ENCODE measurements around the gene TUBA4B.
"Not testable (repeated sequence)": the region's sequence is repeated elsewhere in the genome, so short reads cannot be mapped to it uniquely, and the experiment has no call there.

TUBA4B gene

DNA sequence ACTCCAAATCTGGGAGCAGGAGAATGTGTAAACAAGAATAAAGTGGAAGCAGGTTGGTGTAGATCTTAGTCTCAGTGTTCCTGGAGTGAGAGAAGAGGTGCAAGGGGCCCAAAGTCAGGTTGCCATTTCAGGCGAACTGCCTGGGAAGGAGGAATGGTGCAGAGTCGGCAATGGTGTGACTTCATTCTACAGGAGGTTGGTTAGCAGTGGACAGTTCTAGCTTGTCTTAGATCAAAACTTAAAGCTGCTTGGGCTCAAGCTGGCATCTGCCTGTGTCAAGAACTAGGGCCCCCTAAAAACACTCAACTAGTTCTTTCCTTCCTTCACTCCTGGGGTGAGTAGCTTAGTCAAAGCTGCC, 4.2 kb upstream of the TUBA4B start:
- no peak for DNase-seq

- DNase-seq: peak in 5 of 6 experiments; percentile 32 to 50 (median 41)
Observed at GRCh38 chr2:219249203-219249980, 3.7 kb upstream of the TUBA4B start.

GRCh38 chr2:219250049-219250781, 2.8 kb upstream of the TUBA4B start:
- peak in 1 of 6 experiments; percentile 39 for DNase-seq

DNA sequence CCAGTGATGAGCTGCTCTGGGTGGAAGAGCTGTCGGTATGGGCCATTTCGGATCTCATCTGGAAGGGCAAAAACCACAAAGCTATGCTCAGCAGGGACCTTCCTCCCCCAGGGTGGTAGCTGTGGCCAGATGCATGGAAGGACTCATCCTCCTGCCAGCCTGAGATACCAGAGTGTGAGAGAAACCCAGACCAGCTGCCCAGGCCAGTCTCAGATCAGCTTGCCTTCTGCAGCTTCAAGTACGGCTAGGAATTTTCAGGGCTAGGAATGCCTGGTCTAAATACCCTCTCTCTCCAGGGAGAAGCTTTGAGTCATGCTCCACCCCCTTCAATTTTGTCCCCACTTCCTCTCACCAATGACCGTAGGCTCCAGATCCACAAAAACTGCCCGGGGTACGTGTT, 1.4 kb upstream of the TUBA4B start:
- no peak for DNase-seq

DNA sequence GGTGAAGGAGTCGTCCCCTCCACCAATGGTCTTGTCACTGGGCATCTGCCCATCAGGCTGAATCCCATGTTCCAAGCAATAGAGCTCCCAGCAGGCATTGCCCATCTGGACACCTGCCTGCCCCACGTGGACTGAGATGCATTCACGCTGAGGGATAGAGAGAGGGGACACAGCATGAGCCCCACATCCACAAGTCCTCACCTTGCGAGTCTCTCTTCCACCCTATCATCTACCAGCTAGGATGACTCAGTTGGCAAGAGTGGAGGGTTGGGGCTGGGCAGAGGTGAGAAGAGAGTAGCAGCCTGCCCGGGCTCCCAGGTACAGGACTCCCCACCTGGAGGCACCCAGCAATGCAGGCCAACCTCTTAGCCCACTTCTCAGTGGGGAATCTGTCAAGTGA, 959 bp upstream of the TUBA4B start:
- DNase-seq: no peak

DNA sequence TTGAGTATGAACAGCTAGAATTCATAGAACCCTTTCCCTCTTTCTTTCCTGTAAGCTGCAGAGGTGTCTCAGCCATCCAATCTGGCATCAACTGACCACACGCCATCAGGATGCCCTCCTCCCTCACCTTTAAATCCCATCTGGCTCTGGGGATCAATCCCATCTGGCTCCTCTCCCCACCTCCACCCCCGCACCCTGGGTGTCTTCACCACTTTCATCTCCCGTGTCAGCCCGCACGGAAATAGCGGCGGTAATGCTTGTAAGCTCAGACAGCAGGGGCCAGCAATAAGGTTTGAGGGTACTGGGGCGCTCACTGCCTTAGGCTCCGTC, 508 bp upstream of the TUBA4B start:
- peak in 3 of 6 experiments; percentile 18 to 40 (median 32) for DNase-seq

GRCh38 chr2:219253753-219254589, 928 bp downstream of the TUBA4B start, which contains the start of gene TUBA4A:
Gene TUBA4A, minus strand, starts transcription at chr2:219253918. Its CDS starts 60 bp downstream, at chr2:219253858.
- peak; percentile 85 to 93 (median 92) for DNase-seq

- peak in 5 of 6 experiments; percentile 38 to 87 (median 75) for DNase-seq
Observed at GRCh38 chr2:219254590-219255201, 1.7 kb downstream of the TUBA4B start.

DNA sequence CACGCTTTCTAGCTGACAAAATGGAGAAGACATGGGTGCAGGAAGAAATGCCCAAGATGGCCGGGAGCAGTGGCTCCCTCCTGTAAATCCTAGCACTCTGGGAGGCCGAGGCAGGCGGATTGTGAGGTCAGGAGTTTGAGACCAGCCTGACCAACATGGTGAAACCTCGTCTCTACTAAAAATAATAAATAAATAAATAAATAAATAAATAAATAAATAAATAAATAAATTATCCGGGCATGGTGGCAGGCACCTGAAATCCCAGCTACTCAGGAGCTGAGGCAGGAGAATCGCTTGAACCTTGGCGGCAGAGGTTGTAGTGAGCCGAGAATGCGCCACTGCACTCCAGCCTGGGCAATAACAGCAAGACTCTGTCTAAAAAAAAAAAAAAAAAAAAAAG, 5.9 kb downstream of the TUBA4B start:
- not testable (repeated sequence) for DNase-seq

DNA sequence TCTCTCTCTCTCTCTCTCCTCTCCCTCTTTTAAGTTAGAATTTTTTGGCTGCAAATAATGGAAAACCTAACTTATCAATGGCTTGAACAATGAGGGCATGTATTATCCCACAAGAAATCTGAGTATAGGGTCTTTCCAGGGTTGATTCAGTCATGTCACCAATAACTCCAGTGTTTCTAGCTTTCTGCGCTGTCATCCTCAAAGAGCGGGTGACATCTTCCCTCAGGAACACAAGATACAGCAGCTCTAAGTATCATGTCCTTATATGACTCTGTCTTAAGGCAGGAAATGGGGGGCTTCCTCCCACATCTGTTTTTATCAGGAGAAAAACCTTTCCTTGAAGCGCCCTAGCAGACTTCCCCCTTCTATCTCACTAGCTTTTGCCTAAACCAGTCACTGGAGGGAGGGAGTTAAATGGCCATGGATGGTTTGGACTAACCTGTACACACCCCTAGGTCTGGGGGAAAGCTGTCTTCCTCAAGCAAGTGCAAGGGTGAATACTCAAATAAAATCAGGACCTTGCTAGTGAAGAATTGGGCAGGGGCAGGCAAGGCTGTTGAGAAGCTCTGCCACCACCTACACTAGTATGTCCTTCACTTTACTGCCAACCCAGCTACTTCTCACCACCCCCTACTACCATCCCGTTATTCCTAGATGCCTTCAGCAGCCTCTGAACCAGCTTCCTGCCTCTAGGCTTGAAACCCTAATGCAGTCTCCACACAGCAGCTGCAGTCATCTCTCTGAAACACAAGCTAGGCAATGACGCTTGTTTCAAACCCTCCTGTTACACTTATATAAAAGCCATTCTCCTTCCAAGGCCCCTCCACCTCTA, 8.2 kb downstream of the TUBA4B start:
- no peak for DNase-seq

DNA sequence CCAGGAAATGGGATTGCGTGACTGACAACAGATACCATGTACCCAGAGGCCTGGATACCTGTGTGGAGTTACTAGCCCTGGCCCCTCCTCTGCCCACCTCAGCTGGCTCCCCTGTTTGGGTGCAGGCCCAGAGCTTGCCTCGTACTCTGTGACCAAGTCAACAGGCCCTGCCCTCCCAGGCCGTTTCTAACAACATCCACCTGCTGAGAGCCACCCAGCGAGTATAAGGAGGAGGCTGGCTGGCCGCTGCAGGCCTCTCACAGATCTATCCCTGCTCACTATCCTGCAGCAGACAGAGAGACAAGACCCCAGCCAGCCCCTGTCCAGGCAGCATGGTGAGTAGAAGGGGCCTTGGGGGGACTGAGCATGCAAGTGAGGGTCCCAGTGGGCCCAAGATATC, 13.2 kb downstream of the TUBA4B start:
- DNase-seq: no peak

- no peak for DNase-seq
Observed at GRCh38 chr2:219266886-219267285, 13.8 kb downstream of the TUBA4B start.

GRCh38 chr2:219268294-219268693, 15.3 kb downstream of the TUBA4B start:
- DNase-seq: no peak

GRCh38 chr2:219269362-219270054, 16.5 kb downstream of the TUBA4B start:
- DNase-seq: no peak

- no peak for DNase-seq
Observed at GRCh38 chr2:219270055-219270372, 17.0 kb downstream of the TUBA4B start.

DNA sequence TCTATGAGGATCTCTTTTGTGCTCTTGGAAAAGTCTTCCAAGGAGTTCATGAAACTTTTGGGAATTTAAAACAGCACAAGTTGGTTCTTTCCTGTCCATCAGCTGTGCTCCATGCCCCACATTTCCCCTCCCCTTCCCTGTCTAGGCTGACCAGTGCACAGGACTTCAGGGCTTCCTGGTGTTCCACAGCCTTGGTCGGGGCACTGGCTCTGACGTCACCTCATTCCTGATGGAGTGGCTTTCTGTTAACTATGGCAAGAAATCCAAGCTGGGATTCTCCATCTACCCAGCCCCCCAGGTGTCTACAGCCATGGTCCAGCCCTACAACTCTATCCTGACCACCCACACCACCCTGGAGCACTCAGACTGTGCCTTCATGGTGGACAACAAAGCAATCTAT, 18.0 kb downstream of the TUBA4B start:
- DNase-seq: no peak

- no peak for DNase-seq
Observed at GRCh38 chr2:219272356-219272755, 19.3 kb downstream of the TUBA4B start.

GRCh38 chr2:219272995-219273394, 20.0 kb downstream of the TUBA4B start:
- no peak for DNase-seq

DNA sequence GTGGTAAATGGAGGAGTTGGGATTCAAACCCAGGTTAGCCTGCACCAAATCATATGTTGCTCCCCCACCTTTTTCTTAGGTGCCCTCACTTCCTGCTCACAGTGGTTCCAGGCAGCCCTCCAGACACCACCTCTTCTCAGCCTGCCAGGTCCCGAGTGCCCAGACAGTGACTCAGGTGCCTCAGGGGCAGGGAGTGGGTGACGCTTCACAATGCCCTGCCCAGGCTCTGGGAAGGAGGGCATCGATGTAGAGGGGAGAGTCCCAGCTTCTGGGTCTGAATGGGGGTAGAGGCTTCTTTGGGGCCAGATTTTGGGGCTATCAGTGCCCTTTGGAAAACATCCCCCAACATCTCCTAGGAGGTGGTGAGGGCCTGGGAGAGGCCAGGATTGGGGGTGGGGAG, 20.9 kb downstream of the TUBA4B start:
- DNase-seq: no peak

DNA sequence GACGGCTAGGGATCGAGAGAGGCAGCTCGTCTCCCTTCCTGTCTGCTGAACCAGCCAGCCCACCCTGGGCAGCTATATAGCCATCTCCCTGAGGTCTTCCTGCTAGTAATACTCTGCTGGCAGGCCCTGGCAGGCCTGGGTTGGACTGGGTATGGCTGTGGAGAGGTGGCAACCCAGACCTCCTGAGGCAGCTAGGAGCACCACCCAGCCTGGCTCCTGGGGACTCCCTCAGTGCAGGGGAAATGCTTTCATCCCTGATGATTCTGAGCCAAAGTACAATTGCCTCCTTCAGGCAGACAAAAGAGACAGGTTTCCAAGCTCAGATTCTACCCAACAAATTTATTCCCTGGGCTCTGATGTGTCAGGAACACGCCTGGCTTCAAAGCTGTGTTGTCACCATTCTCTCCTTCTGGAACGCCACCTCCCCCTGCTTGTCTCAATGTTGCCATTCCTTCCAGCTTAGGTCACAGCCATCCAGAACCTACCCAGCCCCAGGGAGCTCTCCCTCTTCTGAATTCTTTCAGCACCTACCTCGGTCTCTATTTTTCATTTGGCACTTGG, 21.4 kb downstream of the TUBA4B start:
- DNase-seq: no peak
